Measurements from ENCODE around the gene ANKRD16.
"Not testable (repeated sequence)": the region's sequence is repeated elsewhere in the genome, so short reads cannot be mapped to it uniquely, and the experiment has no call there.

ANKRD16 gene

GRCh38 chr10:5869156-5869555 lies 20.5 kb downstream of the ANKRD16 start:
- Histone ChIP-seq H3K79me2 (no peaks in the 10 kb centered on the region), H3K4me3 (ENCODE audit: low read depth, low read length) (no peak overlapping the region), H3K4me1 (no peaks in the 10 kb centered on the region), H3K9ac (no peak overlapping the region), H3K27me3 (ENCODE audit: control insufficient read depth, insufficient read depth, low read length) (no peaks in the 10 kb centered on the region), H2AFZ (no peak overlapping the region), H3K9me3 (ENCODE audit: control insufficient read depth, low read length) (no peaks in the 10 kb centered on the region), H3K36me3 (ENCODE audit: control insufficient read depth, insufficient read depth, low read length) (no peaks in the 10 kb centered on the region), H3K27ac (no peak overlapping the region), H3K4me2 (ENCODE audit: low read length) (no peak overlapping the region)
- no peak for TF ChIP-seq CTCF (IDR thresholded peaks at IDR 0.05)

- H2AFZ ChIP-seq; H3K4me2 ChIP-seq (ENCODE audit: low read length): not testable (repeated sequence)
Measured at GRCh38 chr10:5868383-5868782, 21.3 kb downstream of the ANKRD16 start.

GRCh38 chr10:5867091-5867615 lies 22.5 kb downstream of the ANKRD16 start:
- H3K9me3 ChIP-seq (ENCODE audit: control insufficient read depth, low read length); H3K4me2 ChIP-seq (ENCODE audit: low read length): not testable (repeated sequence)

More at GRCh38 chr10:5868383-5868782, 21.3 kb downstream of the ANKRD16 start:
- H3K4me1 ChIP-seq; H3K27ac ChIP-seq; H3K4me3 ChIP-seq (ENCODE audit: low read depth, low read length); H3K27me3 ChIP-seq (ENCODE audit: control insufficient read depth, insufficient read depth, low read length); H3K79me2 ChIP-seq; H3K9me3 ChIP-seq (ENCODE audit: control insufficient read depth, low read length); H3K36me3 ChIP-seq (ENCODE audit: control insufficient read depth, insufficient read depth, low read length); H3K9ac ChIP-seq: not testable (repeated sequence)

GRCh38 chr10:5866451-5867081 lies 23.1 kb downstream of the ANKRD16 start:
- H3K4me3 ChIP-seq (ENCODE audit: low read depth, low read length); H3K9me3 ChIP-seq (ENCODE audit: control insufficient read depth, low read length); H2AFZ ChIP-seq; H3K4me1 ChIP-seq; H3K9ac ChIP-seq; H3K27ac ChIP-seq; H3K27me3 ChIP-seq (ENCODE audit: control insufficient read depth, insufficient read depth, low read length); H3K79me2 ChIP-seq; H3K36me3 ChIP-seq (ENCODE audit: control insufficient read depth, insufficient read depth, low read length); H3K4me2 ChIP-seq (ENCODE audit: low read length): not testable (repeated sequence)

More at GRCh38 chr10:5867091-5867615, 22.5 kb downstream of the ANKRD16 start:
- H3K27ac ChIP-seq; H3K36me3 ChIP-seq (ENCODE audit: control insufficient read depth, insufficient read depth, low read length); H2AFZ ChIP-seq; H3K4me1 ChIP-seq; H3K4me3 ChIP-seq (ENCODE audit: low read depth, low read length); H3K27me3 ChIP-seq (ENCODE audit: control insufficient read depth, insufficient read depth, low read length); H3K9ac ChIP-seq; H3K79me2 ChIP-seq: not testable (repeated sequence)

- not testable (repeated sequence) for H3K79me2 ChIP-seq; H3K27ac ChIP-seq; H3K9ac ChIP-seq; H2AFZ ChIP-seq; H3K9me3 ChIP-seq (ENCODE audit: control insufficient read depth, low read length); H3K4me1 ChIP-seq; H3K36me3 ChIP-seq (ENCODE audit: control insufficient read depth, insufficient read depth, low read length); H3K4me2 ChIP-seq (ENCODE audit: low read length); H3K4me3 ChIP-seq (ENCODE audit: low read depth, low read length); H3K27me3 ChIP-seq (ENCODE audit: control insufficient read depth, insufficient read depth, low read length)
Measured at GRCh38 chr10:5862981-5863685, 26.6 kb downstream of the ANKRD16 start.

GRCh38 chr10:5862360-5862961 lies 27.2 kb downstream of the ANKRD16 start:
- Histone ChIP-seq H3K9ac (no peak overlapping the region), H3K27ac (no peak overlapping the region), H3K4me3 (ENCODE audit: low read depth, low read length) (no peak overlapping the region), H3K4me2 (ENCODE audit: low read length) (no peak overlapping the region), H2AFZ (no peak overlapping the region), H3K79me2 (no peaks in the 10 kb centered on the region), H3K36me3 (ENCODE audit: control insufficient read depth, insufficient read depth, low read length) (no peaks in the 10 kb centered on the region), H3K27me3 (ENCODE audit: control insufficient read depth, insufficient read depth, low read length) (no peaks in the 10 kb centered on the region), H3K4me1 (no peaks in the 10 kb centered on the region), H3K9me3 (ENCODE audit: control insufficient read depth, low read length) (no peaks in the 10 kb centered on the region)
- no peak for TF ChIP-seq CTCF (IDR thresholded peaks at IDR 0.05)

Measured in parathyroid adenoma (tissue), 2 donors.